Measurements from ENCODE around the gene DEK. TPM values are rescaled to one million over a fixed set of nuclear protein-coding genes. Genes with fewer than 3 reads are reported as not detected.

The DEK gene
- total and polyA plus RNA-seq, 2 donors (not counting 1 experiment from before 2014, with no cell fraction given), result 13.6 to 114 TPM

DNA sequence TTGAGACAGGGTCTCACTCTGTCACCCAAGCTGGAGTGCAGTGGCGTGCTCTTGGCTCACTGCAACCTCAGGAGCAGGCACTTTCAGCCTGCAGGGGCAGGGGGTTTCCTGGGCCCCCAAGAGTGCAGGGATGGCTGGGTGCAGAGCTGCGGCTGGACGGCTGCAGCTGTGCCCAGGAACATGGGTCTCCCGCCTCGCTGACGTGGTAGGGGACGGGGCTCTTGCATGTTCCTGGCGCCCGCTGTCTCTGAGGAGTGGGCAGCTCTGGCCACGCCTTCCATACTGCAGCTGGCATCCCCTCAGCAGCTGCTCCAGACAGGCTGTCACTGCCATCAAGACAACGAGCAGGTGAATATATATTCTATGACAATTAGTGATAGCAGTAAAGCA, 2.2 kb upstream of the DEK start:
- no peak overlapping the region for H3K4me3 Mint-ChIP-seq
- TF ChIP-seq, protein P1, sequence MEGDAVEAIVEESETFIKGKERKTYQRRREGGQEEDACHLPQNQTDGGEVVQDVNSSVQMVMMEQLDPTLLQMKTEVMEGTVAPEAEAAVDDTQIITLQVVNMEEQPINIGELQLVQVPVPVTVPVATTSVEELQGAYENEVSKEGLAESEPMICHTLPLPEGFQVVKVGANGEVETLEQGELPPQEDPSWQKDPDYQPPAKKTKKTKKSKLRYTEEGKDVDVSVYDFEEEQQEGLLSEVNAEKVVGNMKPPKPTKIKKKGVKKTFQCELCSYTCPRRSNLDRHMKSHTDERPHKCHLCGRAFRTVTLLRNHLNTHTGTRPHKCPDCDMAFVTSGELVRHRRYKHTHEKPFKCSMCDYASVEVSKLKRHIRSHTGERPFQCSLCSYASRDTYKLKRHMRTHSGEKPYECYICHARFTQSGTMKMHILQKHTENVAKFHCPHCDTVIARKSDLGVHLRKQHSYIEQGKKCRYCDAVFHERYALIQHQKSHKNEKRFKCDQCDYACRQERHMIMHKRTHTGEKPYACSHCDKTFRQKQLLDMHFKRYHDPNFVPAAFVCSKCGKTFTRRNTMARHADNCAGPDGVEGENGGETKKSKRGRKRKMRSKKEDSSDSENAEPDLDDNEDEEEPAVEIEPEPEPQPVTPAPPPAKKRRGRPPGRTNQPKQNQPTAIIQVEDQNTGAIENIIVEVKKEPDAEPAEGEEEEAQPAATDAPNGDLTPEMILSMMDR (IDR thresholded peaks at IDR 0.05), result no peak
- no peak for TF ChIP-seq EZH2 (IDR thresholded peaks at IDR 0.05; ENCODE audit: borderline replicate concordance, insufficient read depth, low read depth, low read length, poor library complexity, severe bottlenecking)
- DNase-seq (no peak), ATAC-seq (ENCODE audit: low read depth) (no peak)
- H3K27me3 Mint-ChIP-seq, result no peaks in the 10 kb centered on the region
- peaks cover 28% of the 10 kb centered on the region for H3K4me1 Mint-ChIP-seq
- Histone ChIP-seq H3K4me3 (ENCODE audit: control extremely low read depth in 1 of 5, extremely low read depth in 1 of 5, insufficient read depth in 1 of 5, low read depth in 2 of 5, low read length in 4 of 5) (no peak overlapping the region), H3K4me2 (replicated peaks; ENCODE audit: low read depth, low read length, poor library complexity, severe bottlenecking) (no peak overlapping the region), H3K36me3 (replicated peaks in 1 of 2; ENCODE audit: control extremely low read depth in 1 of 2, control insufficient read depth in 1 of 2, extremely low read depth in 1 of 2, insufficient read depth in 2 of 2, low read length in 1 of 2) (no peaks in the 10 kb centered on the region), H3K27me3 (replicated peaks in 1 of 4; ENCODE audit: control extremely low read depth in 1 of 4, control insufficient read depth in 3 of 4, insufficient read depth in 4 of 4, low read length in 3 of 4) (peaks cover 0 to 3% (median 0%) of the 10 kb centered on the region in 4 experiments), H3K9ac (ENCODE audit: low read length) (no peak overlapping the region), H3K4me1 (ENCODE audit: control insufficient read depth in 2 of 2, insufficient read depth in 2 of 2, low read length in 2 of 2) (peaks cover 21 to 30% of the 10 kb centered on the region in 2 donors), H4K20me1 (ENCODE audit: control insufficient read depth, insufficient read depth, low read length, poor library complexity, severe bottlenecking) (peaks cover 4% of the 10 kb centered on the region), H3K79me2 (ENCODE audit: control insufficient read depth, insufficient read depth, low read length) (peaks cover 42% of the 10 kb centered on the region), H3K9me3 (ENCODE audit: control extremely low read depth in 1 of 3, control insufficient read depth in 2 of 3, insufficient read depth in 1 of 3, low read length in 2 of 3) (peaks cover 0 to 11% (median 4%) of the 10 kb centered on the region in 3 donors), H3K27ac (ENCODE audit: low read length in 2 of 2) (no peak overlapping the region), H2AFZ (ENCODE audit: insufficient read depth, low read depth, low read length, poor library complexity, severe bottlenecking) (no peak overlapping the region)
- 96% methylated on average over 9 of the region's 11 CpGs for WGBS (ENCODE audit: insufficient coverage)
- intact Hi-C loops (cut with micrococcal nuclease), result no loop called here
- no peaks in the 10 kb centered on the region for H3K9me3 Mint-ChIP-seq (ENCODE audit: insufficient read depth)
- ChIA-PET POLR2A (no interaction called here), CTCF (no interaction called here)
- H3K27ac Mint-ChIP-seq, result no peak overlapping the region

DNA sequence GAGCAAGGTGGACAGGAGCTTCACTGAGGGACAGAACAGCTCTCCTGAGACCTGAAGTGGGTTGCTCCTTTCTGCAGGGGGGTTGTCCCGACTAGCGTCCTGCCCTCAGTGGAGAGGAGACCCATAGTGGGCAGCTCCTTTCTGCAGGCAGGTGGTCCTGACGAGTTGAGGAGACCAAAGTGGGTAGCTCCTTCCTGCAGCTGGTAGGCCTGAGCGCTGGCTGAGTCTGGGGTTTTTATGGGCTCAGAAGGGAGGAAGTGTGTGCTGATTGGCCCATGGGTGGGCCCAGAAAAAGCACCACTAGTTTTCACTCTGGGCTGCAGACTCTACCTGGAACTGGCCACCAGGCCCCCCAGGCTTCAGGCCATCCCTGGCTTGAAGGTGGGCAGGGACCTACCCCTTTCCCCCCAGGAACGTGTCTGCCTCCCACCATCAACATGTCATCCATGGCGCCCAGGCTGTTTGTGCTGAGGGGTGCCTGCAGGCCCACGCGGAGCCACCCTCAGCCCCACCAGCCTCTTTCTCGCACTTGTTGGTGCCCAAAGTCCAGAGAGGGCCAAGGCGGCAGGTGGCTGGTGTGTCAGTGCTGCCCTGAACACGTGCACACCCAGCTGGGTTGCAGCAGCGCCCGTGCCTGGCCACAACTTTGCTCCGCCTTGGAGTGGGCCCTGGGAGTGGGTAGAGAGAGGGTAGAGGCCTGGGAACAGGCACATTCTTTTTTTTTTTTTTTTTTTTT, 1.6 kb upstream of the DEK start:
- Mint-ChIP-seq H3K9me3 (ENCODE audit: insufficient read depth) (no peaks in the 10 kb centered on the region), H3K27ac (peak overlapping the region; percentile 98), H3K27me3 (no peaks in the 10 kb centered on the region), H3K4me1 (peaks cover 33% of the 10 kb centered on the region), H3K4me3 (peak overlapping the region; percentile 93)
- CTCF ChIA-PET, result interaction anchor here (0.7 to 1.5 kb wide), 3 partner anchors 62 to 240 kb away, joined by 3 read pairs; no protein-coding TSS in a partner anchor
- 96% methylated on average over 13 of the region's 14 CpGs for WGBS (ENCODE audit: insufficient coverage)
- peaks cover 0 to 11% (median 4%) of the 10 kb centered on the region in 3 donors for H3K9me3 ChIP-seq (ENCODE audit: control extremely low read depth in 1 of 3, control insufficient read depth in 2 of 3, insufficient read depth in 1 of 3, low read length in 2 of 3)
- POLR2A ChIA-PET, result no interaction called here
- H3K4me2 ChIP-seq (replicated peaks; ENCODE audit: low read depth, low read length, poor library complexity, severe bottlenecking), result peak overlapping the region; percentile 87
- H3K27me3 ChIP-seq (replicated peaks in 1 of 4; ENCODE audit: control extremely low read depth in 1 of 4, control insufficient read depth in 3 of 4, insufficient read depth in 4 of 4, low read length in 3 of 4), result peaks cover 0 to 3% (median 0%) of the 10 kb centered on the region in 4 experiments
- TF ChIP-seq EZH2 (IDR thresholded peaks at IDR 0.05; ENCODE audit: borderline replicate concordance, insufficient read depth, low read depth, low read length, poor library complexity, severe bottlenecking), result no peak
- TF ChIP-seq, protein P1 (IDR thresholded peaks at IDR 0.05), result no peak
- H3K4me1 ChIP-seq (ENCODE audit: control insufficient read depth in 2 of 2, insufficient read depth in 2 of 2, low read length in 2 of 2), result peaks cover 27 to 36% of the 10 kb centered on the region in 2 donors
- H3K9ac ChIP-seq (ENCODE audit: low read length), result peak overlapping the region; percentile 83
- H3K4me3 ChIP-seq (ENCODE audit: control extremely low read depth in 1 of 5, extremely low read depth in 1 of 5, insufficient read depth in 1 of 5, low read depth in 2 of 5, low read length in 4 of 5), result no peak overlapping the region
- DNase-seq, result no peak
- peak overlapping the region; percentile 86 for H2AFZ ChIP-seq (ENCODE audit: insufficient read depth, low read depth, low read length, poor library complexity, severe bottlenecking)
- intact Hi-C loops (cut with micrococcal nuclease), result loop anchor here (2.0 kb wide), 1 partner anchor 63 kb away; no protein-coding TSS in a partner anchor
- peaks cover 47% of the 10 kb centered on the region for H3K79me2 ChIP-seq (ENCODE audit: control insufficient read depth, insufficient read depth, low read length)
- peaks cover 7% of the 10 kb centered on the region for H4K20me1 ChIP-seq (ENCODE audit: control insufficient read depth, insufficient read depth, low read length, poor library complexity, severe bottlenecking)
- ATAC-seq (ENCODE audit: low read depth), result no peak
- H3K36me3 ChIP-seq (replicated peaks in 1 of 2; ENCODE audit: control extremely low read depth in 1 of 2, control insufficient read depth in 1 of 2, extremely low read depth in 1 of 2, insufficient read depth in 2 of 2, low read length in 1 of 2), result no peaks in the 10 kb centered on the region
- H3K27ac ChIP-seq (ENCODE audit: low read length in 2 of 2), result no peak overlapping the region
